GM04503 (cell line): ENCODE results near the gene NDUFS8.
A peak's percentile ranks its signal among the peaks of the same experiment; 100 is the strongest.

ENCODE experiments used
- DNase-seq: peaks from one replicate; pipeline ENCODE4 v3.0.0-alpha.2; 2012; ENCODE audit warnings: low read depth

Gene NDUFS8

GRCh38 chr11:68036717-68037239 lies 6.3 kb downstream of the NDUFS8 start:
- no peak for DNase-seq

- no peak for DNase-seq
These were observed 7.1 kb downstream of the NDUFS8 start for GRCh38 chr11:68037411-68038225.

- no peak for DNase-seq
These were observed 7.8 kb downstream of the NDUFS8 start for GRCh38 chr11:68038226-68038717.

GRCh38 chr11:68038718-68039525 lies 8.4 kb downstream of the NDUFS8 start, which contains the start of gene TCIRG1:
TCIRG1 (plus strand) TSS chr11:68039025; CDS start chr11:68041272, 2,247 bp downstream.
- peak; percentile 43 for DNase-seq

- DNase-seq = no peak
These were observed 9.1 kb downstream of the NDUFS8 start for GRCh38 chr11:68039526-68040086.

GRCh38 chr11:68040101-68040956 lies 9.8 kb downstream of the NDUFS8 start:
- no peak for DNase-seq

- DNase-seq = no peak
These were observed 10.6 kb downstream of the NDUFS8 start for GRCh38 chr11:68040957-68041591.

GRCh38 chr11:68041617-68042218 lies 11.2 kb downstream of the NDUFS8 start:
- no peak for DNase-seq

- DNase-seq = no peak
These were observed 11.9 kb downstream of the NDUFS8 start for GRCh38 chr11:68042219-68043028.

GRCh38 chr11:68043029-68043348 lies 12.5 kb downstream of the NDUFS8 start:
- DNase-seq = no peak

GRCh38 chr11:68043349-68044144 lies 13.1 kb downstream of the NDUFS8 start:
- no peak for DNase-seq

- no peak for DNase-seq
These were observed 13.8 kb downstream of the NDUFS8 start for GRCh38 chr11:68044145-68044813.

- no peak for DNase-seq
These were observed 14.4 kb downstream of the NDUFS8 start for GRCh38 chr11:68044898-68045351.

GRCh38 chr11:68047437-68048290 lies 17.2 kb downstream of the NDUFS8 start:
- DNase-seq = no peak

- no peak for DNase-seq
These were observed 18.4 kb downstream of the NDUFS8 start for GRCh38 chr11:68048681-68049508.
